Measurements from ENCODE around the gene EEPD1. TPM values are rescaled to one million over a fixed set of nuclear protein-coding genes. Genes with fewer than 3 reads are reported as not detected.

EEPD1 gene
- polyA plus RNA-seq, 1 of the 3 experiments (the other 2 are of a cell fraction): 5.0 TPM

DNA sequence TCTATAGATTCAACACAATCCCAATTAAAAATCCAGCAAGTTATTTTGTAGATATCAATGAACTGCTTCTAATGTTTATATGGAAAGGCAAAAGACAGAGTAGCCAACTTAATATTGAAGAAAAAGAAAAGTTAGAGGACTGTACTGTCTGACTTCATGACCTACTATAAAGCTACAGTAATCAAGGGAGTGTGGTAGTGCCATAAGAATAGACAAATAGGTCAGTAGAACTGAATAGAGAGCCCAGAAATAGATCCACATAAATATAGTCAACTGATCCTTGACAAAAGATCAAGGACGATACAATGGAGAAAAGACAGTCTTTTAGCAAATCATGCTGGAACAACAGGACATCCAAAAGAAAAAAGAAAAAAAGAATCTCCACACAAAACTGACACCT, 7.4 kb upstream of the EEPD1 start:
- H3K4me2 ChIP-seq: no peak overlapping the region
- 53% methylated on average over 1 of the region's 1 CpG for WGBS (ENCODE audit: low lambda C conversion rate)
- no peaks in the 10 kb centered on the region for H4K20me1 ChIP-seq (ENCODE audit: insufficient read depth)

DNA sequence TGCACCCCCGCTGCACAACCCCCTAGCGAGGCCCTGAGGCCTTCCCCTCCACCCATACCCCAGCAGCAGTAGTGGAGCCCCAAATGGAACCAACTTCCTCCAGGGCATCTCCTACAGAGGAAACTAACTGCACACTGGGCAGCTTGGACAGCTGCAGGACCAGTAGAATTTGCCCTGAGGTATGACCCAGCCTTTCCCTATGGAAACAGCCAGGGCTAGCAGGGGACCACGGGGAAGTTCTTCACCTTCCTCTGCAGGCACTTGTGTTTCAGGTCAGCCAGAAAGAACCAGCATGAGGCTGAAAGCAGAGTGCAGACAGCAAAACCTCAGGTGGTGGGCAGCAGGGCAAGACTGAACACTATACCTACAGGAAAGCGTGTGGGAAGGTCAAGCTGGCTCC, 5.7 kb upstream of the EEPD1 start:
- Histone ChIP-seq H3K36me3 (replicated peaks in 1 of 2; ENCODE audit: control insufficient read depth in 1 of 2, insufficient read depth in 2 of 2, low read length in 1 of 2) (no peaks in the 10 kb centered on the region), H3K9me2 (no peaks in the 10 kb centered on the region), H3K4me3 (ENCODE audit: low read depth in 2 of 2, low read length in 1 of 2) (no peak overlapping the region), H3K4me2 (no peak overlapping the region), H3F3A (replicated peaks; ENCODE audit: insufficient read depth) (peaks cover 3% of the 10 kb centered on the region), H3K27me3 (ENCODE audit: insufficient read depth) (no peaks in the 10 kb centered on the region), H3K27ac (ENCODE audit: low read depth in 2 of 2, low read length in 1 of 2) (no peak overlapping the region), H2AFZ (ENCODE audit: low read depth) (no peak overlapping the region), H3K9me3 (no peaks in the 10 kb centered on the region), H4K20me1 (ENCODE audit: insufficient read depth) (no peaks in the 10 kb centered on the region), H3K9ac (no peak overlapping the region), H3K4me1 (ENCODE audit: control insufficient read depth in 1 of 2, insufficient read depth in 2 of 2, low read depth in 1 of 2, low read length in 1 of 2) (peaks cover 0 to 5% of the 10 kb centered on the region in 2 experiments; a peak in 2 of 4 replicates), H3K79me2 (ENCODE audit: insufficient read depth) (no peaks in the 10 kb centered on the region)
- ChIA-PET CTCF (no interaction called here), POLR2A (no interaction called here)
- TF ChIP-seq CHD2 (IDR thresholded peaks at IDR 0.05; ENCODE audit: low read length, partially characterized antibody): no peak
- TF ChIP-seq FOXJ3 (CRISPR knock-in tag; IDR thresholded peaks at IDR 0.05): no peak
- TF ChIP-seq MXI1 (IDR thresholded peaks at IDR 0.05; ENCODE audit: low read depth, low read length): no peak
- TF ChIP-seq TAF1 (IDR thresholded peaks at IDR 0.05; ENCODE audit: borderline replicate concordance, low read depth, low read length): no peak
- TF ChIP-seq GABPA (IDR thresholded peaks at IDR 0.05; ENCODE audit: low read depth): no peak
- no peak for TF ChIP-seq YY1 (IDR thresholded peaks at IDR 0.05; ENCODE audit: low read depth)
- no peak for TF ChIP-seq EP300 (IDR thresholded peaks at IDR 0.05; ENCODE audit: borderline replicate concordance in 1 of 2, low read depth in 1 of 2, low read length in 1 of 2)
- TF ChIP-seq RAD21 (IDR thresholded peaks at IDR 0.05; ENCODE audit: low read length): no peak
- no peak for TF ChIP-seq MEF2A (IDR thresholded peaks at IDR 0.05; ENCODE audit: borderline replicate concordance, low read depth)
- TF ChIP-seq CTCF (IDR thresholded peaks at IDR 0.05): no peak
- TF ChIP-seq REST (IDR thresholded peaks at IDR 0.05; ENCODE audit: low read depth, low read length): no peak
- TF ChIP-seq ELF1 (IDR thresholded peaks at IDR 0.05): no peak
- no peak for TF ChIP-seq GATA2 (CRISPR knock-in tag; IDR thresholded peaks at IDR 0.05)
- TF ChIP-seq TEAD4 (IDR thresholded peaks at IDR 0.05; ENCODE audit: borderline replicate concordance, insufficient read depth): no peak
- TF ChIP-seq, protein P1, sequence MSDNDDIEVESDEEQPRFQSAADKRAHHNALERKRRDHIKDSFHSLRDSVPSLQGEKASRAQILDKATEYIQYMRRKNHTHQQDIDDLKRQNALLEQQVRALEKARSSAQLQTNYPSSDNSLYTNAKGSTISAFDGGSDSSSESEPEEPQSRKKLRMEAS (IDR thresholded peaks at IDR 0.05; ENCODE audit: low read depth): no peak
- TF ChIP-seq USF2 (IDR thresholded peaks at IDR 0.05; ENCODE audit: borderline replicate concordance, low read depth, low read length): no peak
- 56% methylated on average over 4 of the region's 4 CpGs for WGBS (ENCODE audit: low lambda C conversion rate)
- no peak for DNase-seq

More for the DNA sequence above, 7.4 kb upstream of the EEPD1 start:
- TF ChIP-seq RAD21 (IDR thresholded peaks at IDR 0.05; ENCODE audit: low read length): no peak
- TF ChIP-seq PBX3 (IDR thresholded peaks at IDR 0.05): no peak
- TF ChIP-seq NRF1 (IDR thresholded peaks at IDR 0.05; ENCODE audit: low read depth, low read length): no peak
- no peak for TF ChIP-seq MXI1 (IDR thresholded peaks at IDR 0.05; ENCODE audit: low read depth, low read length)
- no peak for TF ChIP-seq NFIC (IDR thresholded peaks at IDR 0.05; ENCODE audit: borderline replicate concordance)
- TF ChIP-seq MEF2A (IDR thresholded peaks at IDR 0.05; ENCODE audit: borderline replicate concordance, low read depth): no peak
- no peak for TF ChIP-seq SIN3A (IDR thresholded peaks at IDR 0.05; ENCODE audit: borderline replicate concordance, low read depth, low read length)
- TF ChIP-seq FOXJ3 (CRISPR knock-in tag; IDR thresholded peaks at IDR 0.05): no peak
- CTCF ChIA-PET: interaction anchor here (0.7 kb wide), 2 partner anchors 18 to 30 kb away, joined by 3 to 4 read pairs; no protein-coding TSS in a partner anchor
- H2AFZ ChIP-seq (ENCODE audit: low read depth): no peak overlapping the region
- no peaks in the 10 kb centered on the region for H3K36me3 ChIP-seq (replicated peaks in 1 of 2; ENCODE audit: control insufficient read depth in 1 of 2, insufficient read depth in 2 of 2, low read length in 1 of 2)
- H3K4me1 ChIP-seq (ENCODE audit: control insufficient read depth in 1 of 2, insufficient read depth in 2 of 2, low read depth in 1 of 2, low read length in 1 of 2): no peaks in the 10 kb centered on the region; a peak in 1 of 4 replicates
- H3K27ac ChIP-seq (ENCODE audit: low read depth in 2 of 2, low read length in 1 of 2): no peak overlapping the region
- H3K9me3 ChIP-seq: 0 out of 2 replicates have a peak, but pooled peaks cover 3% of the 10 kb centered on the region
- H3K9me2 ChIP-seq: no peaks in the 10 kb centered on the region
- H3K27me3 ChIP-seq (ENCODE audit: insufficient read depth): peaks cover 4% of the 10 kb centered on the region
- no peaks in the 10 kb centered on the region for H3F3A ChIP-seq (replicated peaks; ENCODE audit: insufficient read depth)
- H3K9ac ChIP-seq: no peak overlapping the region
- no peak for DNase-seq
- H3K79me2 ChIP-seq (ENCODE audit: insufficient read depth): no peaks in the 10 kb centered on the region
- POLR2A ChIA-PET: no interaction called here
- no peak overlapping the region for H3K4me3 ChIP-seq (ENCODE audit: low read depth in 2 of 2, low read length in 1 of 2)

Measured in SK-N-SH (cell line).